ENCODE measurements around the gene SIGLEC9. TPM values are rescaled to one million over a fixed set of nuclear protein-coding genes. Genes with fewer than 3 reads are reported as not detected.

The SIGLEC9 gene
- total and polyA plus RNA-seq, 2 of the 8 experiments (the other 6 are each of a cell fraction or from before 2014, with no cell fraction given) = not detected

DNA sequence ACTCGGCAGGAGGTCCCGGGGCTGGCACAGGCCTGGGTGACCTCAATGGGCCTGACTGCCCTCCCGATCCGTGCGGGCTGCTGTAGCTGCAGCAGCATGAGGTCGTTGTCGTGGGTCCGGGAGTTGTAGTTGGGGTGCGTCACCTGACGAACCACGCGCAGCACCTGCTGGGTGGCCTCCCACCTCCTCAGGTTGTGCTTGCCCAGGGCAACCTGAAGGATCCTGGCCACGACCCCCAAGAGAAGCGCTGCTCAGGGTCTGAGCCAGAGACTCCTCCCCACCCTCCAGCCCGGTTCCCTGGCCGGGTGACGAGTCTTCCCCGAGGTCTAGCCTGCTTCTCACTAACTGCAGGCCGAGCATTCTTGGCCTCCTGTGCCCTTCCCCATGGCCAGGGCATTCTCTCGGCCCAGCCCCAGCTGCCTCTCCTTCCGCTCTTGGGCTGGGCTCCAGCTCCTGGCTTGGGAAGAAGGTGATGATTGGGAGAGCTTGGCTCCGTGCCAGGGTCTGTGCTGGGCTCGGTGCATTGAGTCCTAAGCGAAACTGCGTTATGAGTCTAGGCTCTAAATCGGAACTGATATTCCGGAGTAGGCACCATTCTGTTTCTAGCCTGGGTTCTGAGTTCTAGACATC, 45.1 kb upstream of the SIGLEC9 start:
- Histone ChIP-seq H4K91ac (replicated peaks; ENCODE audit: insufficient read length, low read length) (no peak overlapping the region), H3K27me3 (replicated peaks in 1 of 4; ENCODE audit: control insufficient read depth in 3 of 4, extremely low read depth in 1 of 4, insufficient read depth in 3 of 4, low read length in 3 of 4) (no peaks in the 10 kb centered on the region), H2BK20ac (ENCODE audit: low read length) (no peak overlapping the region), H3K27ac (ENCODE audit: low read depth, low read length) (no peak overlapping the region), H3K9me3 (ENCODE audit: insufficient read depth in 2 of 2, low read depth in 1 of 2, low read length in 1 of 2) (no peaks in the 10 kb centered on the region), H2AFZ (ENCODE audit: low read length) (no peak overlapping the region), H3K79me2 (ENCODE audit: control insufficient read depth in 1 of 2, insufficient read depth in 2 of 2, low read length in 2 of 2) (no peaks in the 10 kb centered on the region), H3K23ac (ENCODE audit: insufficient read length) (no peak overlapping the region), H3K4me3 (ENCODE audit: extremely low read depth in 1 of 4, insufficient read depth in 2 of 4, low read depth in 3 of 4, low read length in 4 of 4) (no peak overlapping the region), H3K4ac (replicated peaks; ENCODE audit: insufficient read length, low read depth, low read length) (no peak overlapping the region), H3K4me2 (ENCODE audit: insufficient read depth in 1 of 2, low read depth in 2 of 2, low read length in 2 of 2) (no peak overlapping the region), H4K8ac (ENCODE audit: extremely low read depth, insufficient read depth, low read length) (peak overlapping the region; percentile 37; the same call in 1 of the 2 replicates), H3K36me3 (ENCODE audit: control insufficient read depth in 2 of 4, insufficient read depth in 4 of 4, low read length in 3 of 4) (no peaks in the 10 kb centered on the region), H3K79me1 (ENCODE audit: low read depth, low read length) (no peaks in the 10 kb centered on the region), H3K4me1 (replicated peaks in 1 of 4; ENCODE audit: control insufficient read depth in 3 of 4, insufficient read depth in 4 of 4, low read length in 3 of 4) (peaks cover 2 to 6% (median 3%) of the 10 kb centered on the region in 4 experiments; a peak in 4 of 7 replicates), H2BK12ac (ENCODE audit: low read depth, low read length) (0 out of 2 replicates have a peak overlapping the region, but pooled peaks have one; percentile 39), H2BK5ac (ENCODE audit: low read depth, low read length) (no peak overlapping the region), H3K14ac (ENCODE audit: insufficient read length) (no peak overlapping the region), H2AK5ac (ENCODE audit: low read depth, low read length) (no peak overlapping the region), H4K20me1 (replicated peaks in 1 of 2; ENCODE audit: control insufficient read depth in 1 of 2, insufficient read depth in 2 of 2, low read length in 2 of 2) (no peaks in the 10 kb centered on the region), H4K5ac (ENCODE audit: insufficient read length, low read depth, low read length) (no peak overlapping the region), H3K23me2 (ENCODE audit: low read depth, low read length) (no peaks in the 10 kb centered on the region), H3K56ac (replicated peaks; ENCODE audit: insufficient read length, low read depth, low read length) (no peak overlapping the region), H2BK120ac (replicated peaks; ENCODE audit: low read depth, low read length) (no peak overlapping the region), H3K18ac (ENCODE audit: extremely low read depth, low read length) (no peak overlapping the region), H2BK15ac (ENCODE audit: low read length) (no peak overlapping the region), H3K9ac (replicated peaks in 1 of 4; ENCODE audit: extremely low read depth in 1 of 4, low read depth in 3 of 4, low read length in 3 of 4) (no peak overlapping the region)
- no peak for FAIRE-seq
- 91% methylated on average over 27 of the region's 27 CpGs; no CpG with 5 or more reads in 1 of the 2 experiments for WGBS, 2 experiments (ENCODE audit: extremely low coverage in 1 of 2, insufficient coverage in 1 of 2, insufficient read length in 1 of 2, insufficient replicate concordance in 2 of 2, low coverage in 1 of 2, low lambda C conversion rate in 2 of 2, missing lambda C conversion rate in 1 of 2)
- no peak for DNase-seq (ENCODE audit: low read depth in 1 of 2, low spot score in 2 of 2)
- CTCF ChIA-PET (ENCODE audit: partially characterized antibody) = interaction anchor here (1.6 to 3.1 kb wide), 3 partner anchors 16 to 63 kb away, joined by 5 to 19 read pairs (median 7); no protein-coding TSS in a partner anchor
- POLR2A ChIA-PET (ENCODE audit: partially characterized antibody) = interaction anchor here (1.7 kb wide), 1 partner anchor 17 kb away, joined by 4 read pairs; no protein-coding TSS in a partner anchor
- TF ChIP-seq PHF8 (conservative IDR thresholded peaks at IDR 0.05; ENCODE audit: low read depth, low read length) = no peak
- TF ChIP-seq HDAC6 (IDR thresholded peaks at IDR 0.05; ENCODE audit: low read depth, low read length) = no peak
- TF ChIP-seq BRCA1 (IDR thresholded peaks at IDR 0.05; ENCODE audit: low read depth, low read length) = no peak
- TF ChIP-seq JUND (IDR thresholded peaks at IDR 0.05; ENCODE audit: low read length) = no peak
- TF ChIP-seq RNF2 (IDR thresholded peaks at IDR 0.05; ENCODE audit: borderline replicate concordance, low read depth, low read length, missing control alignments, poor library complexity, severe bottlenecking) = no peak
- no peak for TF ChIP-seq SIN3A (conservative IDR thresholded peaks at IDR 0.05 in 1 of 2, IDR thresholded peaks at IDR 0.05 in 1 of 2; ENCODE audit: low read depth in 1 of 2, low read length in 2 of 2)
- no peak for TF ChIP-seq NRF1 (IDR thresholded peaks at IDR 0.05; ENCODE audit: low read depth, low read length)
- TF ChIP-seq NANOG (IDR thresholded peaks at IDR 0.05; ENCODE audit: insufficient read depth, low read depth, low read length, poor library complexity, severe bottlenecking) = no peak
- no peak for TF ChIP-seq MAX (IDR thresholded peaks at IDR 0.05)
- TF ChIP-seq, protein P1, sequence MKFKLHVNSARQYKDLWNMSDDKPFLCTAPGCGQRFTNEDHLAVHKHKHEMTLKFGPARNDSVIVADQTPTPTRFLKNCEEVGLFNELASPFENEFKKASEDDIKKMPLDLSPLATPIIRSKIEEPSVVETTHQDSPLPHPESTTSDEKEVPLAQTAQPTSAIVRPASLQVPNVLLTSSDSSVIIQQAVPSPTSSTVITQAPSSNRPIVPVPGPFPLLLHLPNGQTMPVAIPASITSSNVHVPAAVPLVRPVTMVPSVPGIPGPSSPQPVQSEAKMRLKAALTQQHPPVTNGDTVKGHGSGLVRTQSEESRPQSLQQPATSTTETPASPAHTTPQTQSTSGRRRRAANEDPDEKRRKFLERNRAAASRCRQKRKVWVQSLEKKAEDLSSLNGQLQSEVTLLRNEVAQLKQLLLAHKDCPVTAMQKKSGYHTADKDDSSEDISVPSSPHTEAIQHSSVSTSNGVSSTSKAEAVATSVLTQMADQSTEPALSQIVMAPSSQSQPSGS (IDR thresholded peaks at IDR 0.05; ENCODE audit: low read length) = no peak

Data from H1 (cell line).